Endothelial cell of umbilical vein (primary cell): ENCODE measurements around the gene PDE10A. TPM values are rescaled to one million over a fixed set of nuclear protein-coding genes. Genes with fewer than 3 reads are reported as not detected.

ENCODE experiments used
- BruUV-seq: library from RNA; stranded (reverse); fragments of 400-500 nt; replicated peaks from 2 replicates; lab custom pipeline; 2021; lab: Mats Ljungman, UMichigan
- CTCF ChIA-PET: fragments of 300-600, 350-600 bp; sonication (Branson Sonifier 250); formaldehyde crosslinking; loops from one replicate; lab custom pipeline; 2021; ENCODE audit warnings: antibody characterized with exemption, inconsistent platforms; lab: Charles Lee
- POLR2A ChIA-PET: fragments of 300-600, 350-600 bp; sonication (Branson Sonifier 250); formaldehyde crosslinking; loops from one replicate; lab custom pipeline; 2021; ENCODE audit warnings: antibody characterized with exemption, inconsistent platforms; lab: Charles Lee
- DNase-seq: peaks from one replicate; pipeline ENCODE4 v3.0.0-alpha.2; 2011; ENCODE audit warnings: low read depth, low spot score
- FAIRE-seq: peaks from 2 replicates; lab custom pipeline; 2011; peaks lifted over from hg19 to GRCh38; lab: Jason Lieb, UNC
- H2AFZ ChIP-seq: 2 replicates; pipeline ENCODE4 v1.6.0; 2012; ENCODE audit warnings: low read depth, low read length, control low read depth, inconsistent platforms
- H3K27ac ChIP-seq: 2 replicates; pipeline ENCODE4 v1.5.1; 2011; ENCODE audit warnings: low read depth, mild to moderate bottlenecking, control low read depth, low read length, moderate library complexity; ENCODE audit not compliant: insufficient read depth
- H3K27me3 ChIP-seq, 2 experiments: 2 replicates each; pipeline versions ENCODE4 v1.6.0 to v1.6.1; 2011; ENCODE audit warnings: low read length in 2 of 2, mixed read lengths in 1 of 2; ENCODE audit not compliant: control insufficient read depth in 2 of 2, insufficient read depth in 2 of 2
- H3K36me3 ChIP-seq, 2 experiments: 2 replicates in 1 of 2; 3 replicates in 1 of 2; pipeline ENCODE4 v1.5.1; 2011; ENCODE audit warnings: low read length in 2 of 2, mild to moderate bottlenecking in 1 of 2, moderate library complexity in 1 of 2; ENCODE audit not compliant: control insufficient read depth in 2 of 2, insufficient read depth in 2 of 2; ENCODE audit errors: extremely low read depth in 1 of 2
- H3K4me1 ChIP-seq: 3 replicates; pipeline ENCODE4 v1.5.1; 2011; ENCODE audit warnings: mild to moderate bottlenecking, low read length; ENCODE audit not compliant: control insufficient read depth, insufficient read depth; ENCODE audit errors: extremely low read depth
- H3K4me2 ChIP-seq: 2 replicates; pipeline ENCODE4 v1.6.1; 2011; ENCODE audit warnings: low read length, control low read depth, mixed read lengths; ENCODE audit not compliant: insufficient read depth
- H3K4me3 ChIP-seq, 3 experiments: fragments of 200-600 bp in 1 of 3; sonication (generic), shearing (Covaris generic) in 1 of 3; replicated peaks in 1 of 3; 2 replicates each; pipeline ENCODE4 v1.5.1; 2011 to 2016; ENCODE audit warnings: control low read depth in 3 of 3, low read length in 3 of 3, mild to moderate bottlenecking in 2 of 3, inconsistent platforms in 1 of 3, low read depth in 1 of 3, moderate library complexity in 1 of 3; ENCODE audit not compliant: insufficient read depth in 1 of 3
- H3K79me2 ChIP-seq: 2 replicates; pipeline ENCODE4 v1.6.0; 2012; ENCODE audit warnings: low read length, inconsistent platforms; ENCODE audit not compliant: control insufficient read depth, insufficient read depth
- H3K9ac ChIP-seq: replicated peaks from 2 replicates; pipeline ENCODE3; 2011; ENCODE audit warnings: low read length, control low read depth; ENCODE audit not compliant: insufficient read depth; ENCODE audit errors: extremely low read depth
- H3K9me1 ChIP-seq: replicated peaks from 3 replicates; pipeline ENCODE4 v1.6.0; 2011; ENCODE audit warnings: mild to moderate bottlenecking, low read length; ENCODE audit not compliant: control insufficient read depth, insufficient read depth; ENCODE audit errors: extremely low read depth
- H3K9me3 ChIP-seq: replicated peaks from 2 replicates; pipeline ENCODE4 v1.5.1; 2012; ENCODE audit warnings: low read length, inconsistent platforms; ENCODE audit not compliant: control insufficient read depth, insufficient read depth
- H4K20me1 ChIP-seq: replicated peaks from 2 replicates; pipeline ENCODE3; 2011; ENCODE audit warnings: mild to moderate bottlenecking, low read length; ENCODE audit not compliant: control insufficient read depth, insufficient read depth; ENCODE audit errors: extremely low read depth
- CTCF ChIP-seq, 2 donors: IDR thresholded peaks; 1 replicate in 1 of 2; 2 replicates in 1 of 2; pipeline ENCODE4 v1.5.1; 2011; ENCODE audit warnings: low read length in 2 of 2, mild to moderate bottlenecking in 2 of 2, moderate library complexity in 2 of 2, control low read depth in 1 of 2, inconsistent platforms in 1 of 2, low read depth in 1 of 2; ENCODE audit not compliant: insufficient read depth in 1 of 2; ENCODE audit errors: extremely low read depth in 1 of 2
- EZH2 ChIP-seq: IDR thresholded peaks from 2 replicates; pipeline ENCODE4 v1.6.1; 2012; ENCODE audit warnings: borderline replicate concordance, low read depth, mild to moderate bottlenecking, moderate library complexity, low read length, inconsistent platforms; ENCODE audit not compliant: severe bottlenecking
- FOS ChIP-seq: IDR thresholded peaks from 2 replicates; pipeline ENCODE4 v1.6.1; 2011; ENCODE audit warnings: mild to moderate bottlenecking, low read length, moderate library complexity, borderline replicate concordance; ENCODE audit not compliant: insufficient read depth
- GATA2 ChIP-seq: IDR thresholded peaks from 2 replicates; pipeline ENCODE4 v1.7.0; 2011; ENCODE audit warnings: low read depth, mild to moderate bottlenecking, moderate library complexity, mixed read lengths, low read length; ENCODE audit not compliant: insufficient read length, insufficient read depth
- JUN ChIP-seq: IDR thresholded peaks from 2 replicates; pipeline ENCODE4 v1.6.1; 2011; ENCODE audit warnings: borderline replicate concordance, low read depth; ENCODE audit not compliant: insufficient read length, insufficient read depth
- MYC ChIP-seq: IDR thresholded peaks from one replicate; pipeline ENCODE4 v1.6.1; 2011; ENCODE audit warnings: mild to moderate bottlenecking, low read depth, low read length
- POLR2A ChIP-seq: IDR thresholded peaks from 2 replicates; pipeline ENCODE4 v1.6.1; 2012; ENCODE audit warnings: low read depth, mild to moderate bottlenecking, control low read depth, low read length
- POLR2AphosphoS5 ChIP-seq: IDR thresholded peaks from 2 replicates; pipeline ENCODE4 v1.6.1; 2012; ENCODE audit warnings: low read depth, mild to moderate bottlenecking, control low read depth, low read length, moderate library complexity; ENCODE audit not compliant: insufficient read depth
- dilution Hi-C: fragments of 300-500 bp; cut with MboI; formaldehyde crosslinking; loops from one replicate; pipeline ENCODE4 v1.15.0; 2019; ENCODE audit warnings: low sequenced_read_pairs; ENCODE audit not compliant: extremely low pct_ligation_motif_present
- intact Hi-C: fragments of 100-400 bp; cut with micrococcal nuclease; formaldehyde crosslinking; loops from one replicate; pipeline ENCODE4 v1.10.0; 2022
- polyA plus RNA-seq, 4 experiments: library from polyadenylated mRNA; depleted of rRNA in 3 of 4; stranded (reverse) in 3 of 4; unstranded in 1 of 4; fragments of >200 nt; gene quantifications; 2 replicates each; pipeline versions ENCODE4 v1.2.1 to v1.2.3, GENCODE V29; 2011 to 2012; ENCODE audit warnings: missing spikeins in 1 of 4
- total RNA-seq: library from RNA; stranded (reverse); gene quantifications from 2 replicates; pipeline ENCODE4 v1.2.3, GENCODE V29; 2021
- TF ChIP-seq, protein P1 (sequence below): IDR thresholded peaks from 2 replicates; pipeline ENCODE4 v1.6.1; 2011; ENCODE audit not compliant: insufficient read depth, insufficient read length

Gene PDE10A
- total and polyA plus RNA-seq, 2 donors (not counting 3 experiments of a cell fraction or from before 2014, with no cell fraction given), result 0.86 to 2.9 TPM

DNA sequence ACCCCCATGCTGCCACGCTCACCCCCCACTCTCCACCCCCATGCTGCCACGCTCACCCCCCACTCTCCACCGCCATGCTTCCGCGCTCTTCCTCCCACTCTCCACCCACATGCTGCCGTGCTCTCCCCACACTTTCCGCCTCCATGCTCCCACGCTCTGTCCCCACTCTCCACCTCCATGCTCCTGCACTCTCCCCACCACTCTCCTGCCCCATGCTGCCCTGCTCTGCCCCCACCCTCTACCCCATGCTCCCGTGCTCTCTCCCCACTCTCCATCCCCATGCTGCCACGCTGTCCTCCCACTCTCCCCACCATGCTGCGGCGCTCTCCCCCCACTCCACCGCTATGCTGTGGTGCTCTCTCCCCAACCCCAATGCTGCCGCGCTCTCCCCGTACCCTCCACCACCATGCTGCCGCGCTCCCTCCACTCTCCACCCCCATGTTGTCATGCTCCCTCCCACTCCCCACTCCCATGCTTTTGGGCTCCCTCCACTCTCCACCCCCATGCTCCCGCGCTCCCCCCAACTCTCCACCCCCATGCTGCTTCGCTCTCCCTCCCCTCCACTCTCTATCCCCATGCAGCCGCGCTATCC lies 46.0 kb upstream of the PDE10A start:
- no TSS peak for BruUV-seq
- H3K27ac ChIP-seq, result no peak overlapping the region
- no peaks in the 10 kb centered on the region for H3K36me3 ChIP-seq
- CTCF ChIA-PET, result no interaction called here
- intact Hi-C loops (no loop called here), dilution Hi-C loops (no loop called here)
- H3K27me3 ChIP-seq, result peaks cover 0 to 2% of the 10 kb centered on the region in 2 experiments
- POLR2A ChIA-PET, result no interaction called here
- no peaks in the 10 kb centered on the region for H4K20me1 ChIP-seq
- no peak overlapping the region for H3K9ac ChIP-seq
- H3K9me3 ChIP-seq, result no peaks in the 10 kb centered on the region
- H3K4me2 ChIP-seq, result no peak overlapping the region
- no peak overlapping the region for H3K4me3 ChIP-seq
- H3K9me1 ChIP-seq, result no peaks in the 10 kb centered on the region
- H2AFZ ChIP-seq, result no peak overlapping the region
- H3K4me1 ChIP-seq, result no peaks in the 10 kb centered on the region
- TF ChIP-seq EZH2, result no peak
- no peak for TF ChIP-seq GATA2
- no peak for TF ChIP-seq MYC
- TF ChIP-seq CTCF (IDR thresholded peaks at IDR 0.05; ENCODE audit: extremely low read depth in 1 of 2, insufficient read depth in 1 of 2, low read depth in 1 of 2, low read length in 2 of 2), result no peak
- TF ChIP-seq POLR2AphosphoS5, result no peak
- TF ChIP-seq JUN, result no peak
- TF ChIP-seq, protein P1, sequence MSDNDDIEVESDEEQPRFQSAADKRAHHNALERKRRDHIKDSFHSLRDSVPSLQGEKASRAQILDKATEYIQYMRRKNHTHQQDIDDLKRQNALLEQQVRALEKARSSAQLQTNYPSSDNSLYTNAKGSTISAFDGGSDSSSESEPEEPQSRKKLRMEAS, result no peak
- no peak for TF ChIP-seq FOS
- TF ChIP-seq POLR2A, result no peak
- DNase-seq, result no peak
- no peak for FAIRE-seq
- H3K79me2 ChIP-seq, result no peaks in the 10 kb centered on the region
